H9 (cell line): ENCODE measurements around the gene WDR88. TPM values are rescaled to one million over a fixed set of nuclear protein-coding genes. Genes with fewer than 3 reads are reported as not detected.

Source experiments
- DNase-seq: peaks from one replicate; pipeline ENCODE4 v3.0.0-alpha.2; 2017
- H2AFZ ChIP-seq: one replicate; pipeline ENCODE4 v1.6.1; 2013; ENCODE audit warnings: mild to moderate bottlenecking, low read length, control low read depth, moderate library complexity
- H2AK5ac ChIP-seq: 2 replicates; pipeline ENCODE4 v1.6.1; 2013; ENCODE audit warnings: low read length, control low read depth, mixed read lengths; ENCODE audit not compliant: insufficient read length
- H2BK120ac ChIP-seq: one replicate; pipeline ENCODE4 v1.6.1; 2013; ENCODE audit warnings: low read depth, mild to moderate bottlenecking, low read length, control low read depth, inconsistent platforms; ENCODE audit not compliant: poor library complexity, severe bottlenecking
- H2BK12ac ChIP-seq: 2 replicates; pipeline ENCODE4 v1.6.1; 2013; ENCODE audit warnings: low read length, control low read depth, mixed read lengths, low read depth; ENCODE audit not compliant: insufficient read length
- H2BK15ac ChIP-seq: 2 replicates; pipeline ENCODE4 v1.6.1; 2013; ENCODE audit warnings: low read depth, low read length, control low read depth
- H2BK20ac ChIP-seq: one replicate; pipeline ENCODE4 v1.6.1; 2013; ENCODE audit warnings: low read depth, mild to moderate bottlenecking, low read length, control low read depth, inconsistent platforms; ENCODE audit not compliant: poor library complexity, severe bottlenecking
- H2BK5ac ChIP-seq: 2 replicates; pipeline ENCODE4 v1.6.1; 2013; ENCODE audit warnings: low read length, control low read depth, mixed read lengths; ENCODE audit not compliant: insufficient read length
- H3K14ac ChIP-seq: 2 replicates; pipeline ENCODE4 v1.6.1; 2013; ENCODE audit warnings: low read length, control low read depth; ENCODE audit not compliant: insufficient read depth
- H3K18ac ChIP-seq: 2 replicates; pipeline ENCODE4 v1.6.1; 2013; ENCODE audit warnings: low read depth, mild to moderate bottlenecking, mixed read lengths, low read length, control low read depth; ENCODE audit not compliant: insufficient read length
- H3K23ac ChIP-seq: 2 replicates; pipeline ENCODE4 v1.6.1; 2013; ENCODE audit warnings: low read length, control low read depth, mixed read lengths, low read depth; ENCODE audit not compliant: insufficient read length
- H3K23me2 ChIP-seq: 2 replicates; pipeline ENCODE4 v1.6.1; 2013; ENCODE audit warnings: low read depth, mild to moderate bottlenecking, mixed read lengths, low read length, control low read depth; ENCODE audit not compliant: insufficient read length, poor library complexity, severe bottlenecking
- H3K27ac ChIP-seq: 2 replicates; pipeline ENCODE4 v1.5.1; 2013; ENCODE audit warnings: low read length, control low read depth, mixed read lengths, low read depth; ENCODE audit not compliant: insufficient read length
- H3K27me3 ChIP-seq: 2 replicates; pipeline ENCODE4 v1.6.1; 2013; ENCODE audit warnings: low read length, control low read depth, inconsistent platforms; ENCODE audit not compliant: insufficient read depth
- H3K4ac ChIP-seq: 2 replicates; pipeline ENCODE4 v1.6.1; 2013; ENCODE audit warnings: low read depth, mild to moderate bottlenecking, control low read depth, inconsistent platforms, low read length, moderate library complexity
- H3K4me1 ChIP-seq: 2 replicates; pipeline ENCODE4 v1.6.1; 2013; ENCODE audit warnings: low read length, control low read depth, inconsistent platforms; ENCODE audit not compliant: insufficient read depth
- H3K4me2 ChIP-seq: 2 replicates; pipeline ENCODE4 v1.6.1; 2013; ENCODE audit warnings: low read length, control low read depth, mixed read lengths; ENCODE audit not compliant: insufficient read length, insufficient read depth
- H3K56ac ChIP-seq: 2 replicates; pipeline ENCODE4 v1.6.1; 2013; ENCODE audit warnings: low read depth, mild to moderate bottlenecking, mixed read lengths, low read length, control low read depth; ENCODE audit not compliant: insufficient read length
- H3K79me1 ChIP-seq: 2 replicates; pipeline ENCODE4 v1.6.1; 2013; ENCODE audit warnings: low read depth, mild to moderate bottlenecking, moderate library complexity, low read length, control low read depth, inconsistent platforms; ENCODE audit not compliant: insufficient read depth, poor library complexity, severe bottlenecking
- H3K79me2 ChIP-seq: 2 replicates; pipeline ENCODE4 v1.6.1; 2013; ENCODE audit warnings: low read length, control low read depth, inconsistent platforms; ENCODE audit not compliant: insufficient read depth
- H3K9ac ChIP-seq: 2 replicates; pipeline ENCODE4 v1.6.1; 2013; ENCODE audit warnings: low read length, control low read depth, mixed read lengths; ENCODE audit not compliant: insufficient read length; ENCODE audit errors: extremely low read depth
- H3K9me3 ChIP-seq: one replicate; pipeline ENCODE4 v1.6.1; 2013; ENCODE audit warnings: low read depth, low read length, inconsistent platforms; ENCODE audit not compliant: control insufficient read depth
- H3T11ph ChIP-seq: one replicate; pipeline ENCODE4 v1.6.1; 2013; ENCODE audit warnings: mild to moderate bottlenecking, low read length, control low read depth, inconsistent platforms
- H4K20me1 ChIP-seq: one replicate; pipeline ENCODE4 v1.6.1; 2013; ENCODE audit not compliant: control insufficient read depth, insufficient read length, insufficient read depth
- H4K5ac ChIP-seq: 2 replicates; pipeline ENCODE4 v1.6.1; 2013; ENCODE audit warnings: low read depth, mild to moderate bottlenecking, mixed read lengths, low read length, control low read depth; ENCODE audit not compliant: insufficient read length
- H4K8ac ChIP-seq: replicated peaks from 2 replicates; pipeline ENCODE4 v1.6.1; 2013; ENCODE audit warnings: low read length, control low read depth, mixed read lengths, low read depth; ENCODE audit not compliant: insufficient read length
- H4K91ac ChIP-seq: 2 replicates; pipeline ENCODE4 v1.6.1; 2013; ENCODE audit warnings: low read depth, mild to moderate bottlenecking, moderate library complexity, mixed read lengths, low read length, control low read depth; ENCODE audit not compliant: insufficient read length
- H3K27ac Mint-ChIP-seq, 3 experiments: 2 replicates in 2 of 3; 3 replicates in 1 of 3; pipeline ENCODE4 v1.8.0; 2020 to 2021; ENCODE audit warnings: mixed read lengths in 3 of 3, mild to moderate bottlenecking in 1 of 3, moderate library complexity in 1 of 3
- H3K27me3 Mint-ChIP-seq: 2 replicates; pipeline ENCODE4 v1.8.0; 2021; ENCODE audit warnings: low read depth, mild to moderate bottlenecking, moderate library complexity, mixed read lengths
- H3K36me3 Mint-ChIP-seq, 3 experiments: 2 replicates in 2 of 3; 3 replicates in 1 of 3; pipeline ENCODE4 v1.8.0; 2020 to 2021; ENCODE audit warnings: low read depth in 3 of 3, mixed read lengths in 3 of 3; ENCODE audit not compliant: insufficient read depth in 1 of 3
- H3K4me1 Mint-ChIP-seq, 2 experiments: 2 replicates each; pipeline ENCODE4 v1.8.0; 2020; ENCODE audit warnings: mixed read lengths in 2 of 2
- H3K4me3 Mint-ChIP-seq, 2 experiments: 2 replicates in 1 of 2; 3 replicates in 1 of 2; pipeline ENCODE4 v1.8.0; 2020 to 2021; ENCODE audit warnings: mild to moderate bottlenecking in 2 of 2, mixed read lengths in 2 of 2, moderate library complexity in 1 of 2
- H3K9me3 Mint-ChIP-seq, 2 experiments: 2 replicates in 1 of 2; 3 replicates in 1 of 2; pipeline ENCODE4 v1.8.0; 2020; ENCODE audit warnings: mild to moderate bottlenecking in 2 of 2, mixed read lengths in 2 of 2, moderate library complexity in 1 of 2
- CTCF ChIP-seq: fragments of 200-600 bp; sonication (generic); conservative IDR thresholded peaks from 3 replicates; pipeline ENCODE4 v1.8.0; 2021; ENCODE audit warnings: antibody characterized with exemption, mild to moderate bottlenecking
- WGBS: extraction: QIAGEN DNeasy Blood & Tissue Kit; methylation state at CpG from one replicate; pipeline ENCODE4 v1.1.7; 2013; ENCODE audit warnings: missing lambda C conversion rate, low lambda C conversion rate, mixed read lengths; ENCODE audit not compliant: insufficient read length; ENCODE audit errors: extremely low coverage; 5-methylcytosine and 5-hydroxymethylcytosine counted together
- total RNA-seq: library from RNA; stranded (reverse); gene quantifications from 2 replicates; pipeline ENCODE4 v1.2.1, GENCODE V29; 2021

Gene WDR88
- total RNA-seq, 1 experiment from 2014 or later = not detected

GRCh38 chr19:33204136-33204973, 72.4 kb downstream of the WDR88 start:
- H2AFZ ChIP-seq = no peak overlapping the region
- no peaks in the 10 kb centered on the region for H3K4me1 Mint-ChIP-seq
- WGBS = no CpG with 5 or more reads among the region's 32 CpGs

More at GRCh38 chr19:33204136-33204973, 72.4 kb downstream of the WDR88 start:
- H3K79me1 ChIP-seq = no peaks in the 10 kb centered on the region
- no peaks in the 10 kb centered on the region for H3K23me2 ChIP-seq
- no peaks in the 10 kb centered on the region for H3K9me3 ChIP-seq
- no peak for DNase-seq
- H3K14ac ChIP-seq = no peak overlapping the region
- H2AK5ac ChIP-seq = no peak overlapping the region
- no peak overlapping the region for H2BK5ac ChIP-seq
- H4K20me1 ChIP-seq = no peaks in the 10 kb centered on the region
- H3K4ac ChIP-seq = no peak overlapping the region
- Mint-ChIP-seq H3K36me3 (peaks cover 0 to 10% (median 8%) of the 10 kb centered on the region in 3 experiments; a peak in 6 of 7 replicates), H3K4me3 (no peak overlapping the region), H3K27ac (no peak overlapping the region; a peak in 1 of 7 replicates), H3K9me3 (no peaks in the 10 kb centered on the region), H3K27me3 (no peaks in the 10 kb centered on the region)
- H4K5ac ChIP-seq = no peak overlapping the region
- no peaks in the 10 kb centered on the region for H3K27me3 ChIP-seq
- H3K18ac ChIP-seq = no peak overlapping the region
- H3K9ac ChIP-seq = no peak overlapping the region
- no peaks in the 10 kb centered on the region for H3K79me2 ChIP-seq
- H3K4me1 ChIP-seq = no peaks in the 10 kb centered on the region
- no peak overlapping the region for H2BK15ac ChIP-seq
- H4K91ac ChIP-seq = no peak overlapping the region
- H3T11ph ChIP-seq = no peak overlapping the region
- H2BK120ac ChIP-seq = no peak overlapping the region
- H3K4me2 ChIP-seq = no peak overlapping the region
- no peak overlapping the region for H2BK12ac ChIP-seq
- H3K56ac ChIP-seq = no peak overlapping the region
- no peak for TF ChIP-seq CTCF
- no peak overlapping the region for H3K23ac ChIP-seq
- H2BK20ac ChIP-seq = no peak overlapping the region
- no peak overlapping the region for H4K8ac ChIP-seq
- no peak overlapping the region for H3K27ac ChIP-seq
